ENCODE results near the gene JARID2.

JARID2 gene

DNA sequence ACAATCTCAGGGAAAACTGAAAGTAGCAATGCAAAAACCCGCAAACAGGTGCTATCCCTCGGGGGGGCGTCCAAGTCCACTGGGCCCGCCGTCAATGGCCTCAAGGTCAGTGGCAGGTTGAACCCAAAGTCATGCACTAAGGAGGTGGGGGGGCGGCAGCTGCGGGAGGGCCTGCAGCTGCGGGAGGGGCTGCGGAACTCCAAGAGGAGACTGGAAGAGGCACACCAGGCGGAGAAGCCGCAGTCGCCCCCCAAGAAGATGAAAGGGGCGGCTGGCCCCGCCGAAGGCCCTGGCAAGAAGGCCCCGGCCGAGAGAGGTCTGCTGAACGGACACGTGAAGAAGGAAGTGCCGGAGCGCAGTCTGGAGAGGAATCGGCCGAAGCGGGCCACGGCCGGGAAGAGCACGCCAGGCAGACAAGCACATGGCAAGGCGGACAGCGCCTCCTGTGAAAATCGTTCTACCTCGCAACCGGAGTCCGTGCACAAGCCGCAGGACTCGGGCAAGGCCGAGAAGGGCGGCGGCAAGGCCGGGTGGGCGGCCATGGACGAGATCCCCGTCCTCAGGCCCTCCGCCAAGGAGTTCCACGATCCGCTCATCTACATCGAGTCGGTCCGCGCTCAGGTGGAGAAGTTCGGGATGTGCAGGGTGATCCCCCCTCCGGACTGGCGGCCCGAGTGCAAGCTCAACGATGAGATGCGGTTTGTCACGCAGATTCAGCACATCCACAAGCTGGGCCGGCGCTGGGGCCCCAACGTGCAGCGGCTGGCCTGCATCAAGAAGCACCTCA is 250.7 kb downstream of the JARID2 start:
- Histone ChIP-seq H3K4me2 (ENCODE audit: low read length, poor library complexity, severe bottlenecking) (no peak overlapping the region), H2BK120ac (ENCODE audit: low read depth, low read length) (no peak overlapping the region), H3K36me3 (ENCODE audit: control insufficient read depth in 1 of 2, insufficient read depth in 2 of 2, low read depth in 1 of 2, low read length in 2 of 2) (peaks cover 52 to 53% of the 10 kb centered on the region in 2 experiments), H3K27ac (ENCODE audit: low read length, poor library complexity, severe bottlenecking) (no peak overlapping the region), H2BK15ac (ENCODE audit: low read depth, poor library complexity, severe bottlenecking) (no peak overlapping the region), H3K23ac (ENCODE audit: low read length in 2 of 2) (no peak overlapping the region), H2AK5ac (ENCODE audit: low read length, severe bottlenecking) (no peak overlapping the region), H3K9ac (ENCODE audit: low read length) (no peak overlapping the region), H2AFZ (ENCODE audit: low read depth, low read length) (no peak overlapping the region), H4K91ac (ENCODE audit: low read length) (no peak overlapping the region), H3K79me1 (replicated peaks; ENCODE audit: low read length, poor library complexity, severe bottlenecking) (peaks cover 40% of the 10 kb centered on the region), H3K4me3 (ENCODE audit: insufficient read depth in 1 of 2, low read depth in 1 of 2, low read length in 2 of 2) (no peak overlapping the region), H2BK12ac (ENCODE audit: low read length in 2 of 2) (peak overlapping the region in 1 of 2 experiments; percentile 46), H3K9me3 (ENCODE audit: control insufficient read depth, low read length) (no peaks in the 10 kb centered on the region), H4K8ac (ENCODE audit: low read length) (no peak overlapping the region), H3K27me3 (ENCODE audit: control insufficient read depth in 1 of 2, insufficient read depth in 1 of 2, low read length in 2 of 2) (no peaks in the 10 kb centered on the region), H3K18ac (ENCODE audit: low read depth in 1 of 2, low read length in 2 of 2) (no peak overlapping the region), H2BK5ac (ENCODE audit: low read depth, low read length, poor library complexity, severe bottlenecking) (no peak overlapping the region), H3K4ac (ENCODE audit: low read depth in 1 of 2, low read length in 2 of 2) (no peak overlapping the region), H3K14ac (ENCODE audit: low read length in 2 of 2) (no peak overlapping the region), H3K4me1 (ENCODE audit: control insufficient read depth, insufficient read depth, low read depth, low read length) (peaks cover 6% of the 10 kb centered on the region)
- DNase-seq: no peak
- 97% methylated on average over 60 of the region's 60 CpGs for WGBS

DNA sequence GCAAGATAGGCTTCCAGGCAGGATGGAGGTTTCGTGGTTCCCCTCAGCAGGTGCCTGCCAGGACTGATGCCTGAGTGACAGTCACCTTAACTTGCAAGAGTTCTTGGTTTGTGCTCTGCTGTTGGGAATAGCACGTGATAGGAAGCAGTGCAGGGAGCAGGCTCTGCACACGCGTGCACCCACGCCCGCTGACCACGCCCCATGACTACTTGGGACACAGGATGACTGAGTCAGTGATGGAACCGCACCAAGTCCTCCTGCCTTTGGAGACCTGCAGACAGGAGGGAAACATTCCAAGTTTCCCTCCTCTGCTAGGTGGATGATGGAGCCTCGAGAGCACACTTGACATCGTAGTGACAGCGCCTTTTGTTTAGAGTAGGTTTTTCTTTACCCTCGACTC is 252.8 kb downstream of the JARID2 start:
- Histone ChIP-seq H4K8ac (ENCODE audit: low read length) (no peak overlapping the region), H3K9ac (ENCODE audit: low read length) (no peak overlapping the region), H3K18ac (ENCODE audit: low read depth in 1 of 2, low read length in 2 of 2) (no peak overlapping the region), H3K36me3 (ENCODE audit: control insufficient read depth in 1 of 2, insufficient read depth in 2 of 2, low read depth in 1 of 2, low read length in 2 of 2) (peaks cover 63 to 73% of the 10 kb centered on the region in 2 experiments), H3K9me3 (ENCODE audit: control insufficient read depth, low read length) (no peaks in the 10 kb centered on the region), H3K4me2 (ENCODE audit: low read length, poor library complexity, severe bottlenecking) (no peak overlapping the region), H3K14ac (ENCODE audit: low read length in 2 of 2) (no peak overlapping the region), H3K23ac (ENCODE audit: low read length in 2 of 2) (no peak overlapping the region), H2AK5ac (ENCODE audit: low read length, severe bottlenecking) (no peak overlapping the region), H2BK120ac (ENCODE audit: low read depth, low read length) (no peak overlapping the region), H3K4me3 (ENCODE audit: insufficient read depth in 1 of 2, low read depth in 1 of 2, low read length in 2 of 2) (no peak overlapping the region), H3K27me3 (ENCODE audit: control insufficient read depth in 1 of 2, insufficient read depth in 1 of 2, low read length in 2 of 2) (no peaks in the 10 kb centered on the region), H2BK12ac (ENCODE audit: low read length in 2 of 2) (no peak overlapping the region), H2AFZ (ENCODE audit: low read depth, low read length) (no peak overlapping the region), H2BK15ac (ENCODE audit: low read depth, poor library complexity, severe bottlenecking) (no peak overlapping the region), H3K4me1 (ENCODE audit: control insufficient read depth, insufficient read depth, low read depth, low read length) (peaks cover 17% of the 10 kb centered on the region), H3K4ac (ENCODE audit: low read depth in 1 of 2, low read length in 2 of 2) (no peak overlapping the region), H3K79me1 (replicated peaks; ENCODE audit: low read length, poor library complexity, severe bottlenecking) (peaks cover 30% of the 10 kb centered on the region), H3K27ac (ENCODE audit: low read length, poor library complexity, severe bottlenecking) (no peak overlapping the region), H4K91ac (ENCODE audit: low read length) (no peak overlapping the region), H2BK5ac (ENCODE audit: low read depth, low read length, poor library complexity, severe bottlenecking) (no peak overlapping the region)
- no peak for DNase-seq
- WGBS: 97% methylated on average over 12 of the region's 12 CpGs

DNA sequence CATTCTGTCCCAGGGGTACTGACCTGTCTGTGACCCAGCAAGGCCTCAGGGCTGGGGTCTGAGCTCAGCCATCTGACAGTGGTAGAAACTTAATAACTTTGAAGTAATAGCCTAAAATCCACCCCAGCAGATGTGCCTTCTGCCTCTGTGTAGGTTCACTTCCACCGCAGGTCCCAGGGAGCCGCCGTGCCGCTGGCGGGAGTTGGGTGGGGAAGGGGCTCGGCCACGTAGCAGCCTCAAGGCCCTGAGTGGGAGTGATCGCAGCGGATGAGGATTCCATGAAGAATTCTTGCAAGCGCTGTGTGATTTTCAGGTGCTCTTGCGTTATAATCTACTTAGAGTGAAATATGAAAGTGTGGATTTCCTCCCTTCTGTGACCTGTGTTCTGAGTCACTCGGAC is 253.3 kb downstream of the JARID2 start:
- Histone ChIP-seq H3K9me3 (ENCODE audit: control insufficient read depth, low read length) (no peaks in the 10 kb centered on the region), H3K4me2 (ENCODE audit: low read length, poor library complexity, severe bottlenecking) (no peak overlapping the region), H3K79me1 (replicated peaks; ENCODE audit: low read length, poor library complexity, severe bottlenecking) (peaks cover 33% of the 10 kb centered on the region), H3K4me3 (ENCODE audit: insufficient read depth in 1 of 2, low read depth in 1 of 2, low read length in 2 of 2) (no peak overlapping the region), H2BK12ac (ENCODE audit: low read length in 2 of 2) (no peak overlapping the region), H2BK120ac (ENCODE audit: low read depth, low read length) (no peak overlapping the region), H2AFZ (ENCODE audit: low read depth, low read length) (no peak overlapping the region), H2BK5ac (ENCODE audit: low read depth, low read length, poor library complexity, severe bottlenecking) (no peak overlapping the region), H4K91ac (ENCODE audit: low read length) (no peak overlapping the region), H2AK5ac (ENCODE audit: low read length, severe bottlenecking) (no peak overlapping the region), H3K27me3 (ENCODE audit: control insufficient read depth in 1 of 2, insufficient read depth in 1 of 2, low read length in 2 of 2) (no peaks in the 10 kb centered on the region), H3K23ac (ENCODE audit: low read length in 2 of 2) (no peak overlapping the region), H3K36me3 (ENCODE audit: control insufficient read depth in 1 of 2, insufficient read depth in 2 of 2, low read depth in 1 of 2, low read length in 2 of 2) (peaks cover 63 to 75% of the 10 kb centered on the region in 2 experiments), H3K27ac (ENCODE audit: low read length, poor library complexity, severe bottlenecking) (no peak overlapping the region), H3K14ac (ENCODE audit: low read length in 2 of 2) (no peak overlapping the region), H3K9ac (ENCODE audit: low read length) (no peak overlapping the region), H2BK15ac (ENCODE audit: low read depth, poor library complexity, severe bottlenecking) (no peak overlapping the region), H3K18ac (ENCODE audit: low read depth in 1 of 2, low read length in 2 of 2) (no peak overlapping the region), H3K4me1 (ENCODE audit: control insufficient read depth, insufficient read depth, low read depth, low read length) (peaks cover 21% of the 10 kb centered on the region), H3K4ac (ENCODE audit: low read depth in 1 of 2, low read length in 2 of 2) (no peak overlapping the region), H4K8ac (ENCODE audit: low read length) (no peak overlapping the region)
- WGBS: 97% methylated on average over 12 of the region's 12 CpGs
- DNase-seq: no peak

DNA sequence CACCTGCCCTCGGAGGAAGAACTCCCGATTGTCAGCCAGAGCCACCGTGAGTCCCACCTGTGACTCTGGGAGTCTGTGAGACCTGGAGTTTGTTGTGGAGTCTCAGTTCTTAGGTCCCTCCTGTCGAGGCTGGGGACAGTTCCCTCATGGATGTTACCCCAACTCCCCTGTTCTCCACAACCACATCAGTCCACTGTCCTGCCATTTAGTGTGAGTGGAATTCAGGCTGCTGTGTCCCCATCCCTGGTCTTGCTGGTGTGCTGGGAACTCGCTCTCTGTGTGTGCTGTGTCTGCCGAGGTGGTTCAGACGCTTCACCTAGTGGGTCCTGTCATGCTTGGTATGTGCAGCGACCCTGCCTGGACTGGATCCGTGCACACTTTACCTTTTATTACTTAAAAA is 253.7 kb downstream of the JARID2 start:
- Histone ChIP-seq H3K4me3 (ENCODE audit: insufficient read depth in 1 of 2, low read depth in 1 of 2, low read length in 2 of 2) (no peak overlapping the region), H3K9ac (ENCODE audit: low read length) (no peak overlapping the region), H4K8ac (ENCODE audit: low read length) (peak overlapping the region; percentile 7), H3K23ac (ENCODE audit: low read length in 2 of 2) (no peak overlapping the region), H2BK15ac (ENCODE audit: low read depth, poor library complexity, severe bottlenecking) (no peak overlapping the region), H2BK120ac (ENCODE audit: low read depth, low read length) (no peak overlapping the region), H3K27me3 (ENCODE audit: control insufficient read depth in 1 of 2, insufficient read depth in 1 of 2, low read length in 2 of 2) (no peaks in the 10 kb centered on the region), H3K4ac (ENCODE audit: low read depth in 1 of 2, low read length in 2 of 2) (no peak overlapping the region), H2BK5ac (ENCODE audit: low read depth, low read length, poor library complexity, severe bottlenecking) (no peak overlapping the region), H2AFZ (ENCODE audit: low read depth, low read length) (no peak overlapping the region), H3K18ac (ENCODE audit: low read depth in 1 of 2, low read length in 2 of 2) (no peak overlapping the region), H3K36me3 (ENCODE audit: control insufficient read depth in 1 of 2, insufficient read depth in 2 of 2, low read depth in 1 of 2, low read length in 2 of 2) (peaks cover 63 to 75% of the 10 kb centered on the region in 2 experiments), H3K4me2 (ENCODE audit: low read length, poor library complexity, severe bottlenecking) (no peak overlapping the region), H2BK12ac (ENCODE audit: low read length in 2 of 2) (no peak overlapping the region), H3K79me1 (replicated peaks; ENCODE audit: low read length, poor library complexity, severe bottlenecking) (peaks cover 31% of the 10 kb centered on the region), H2AK5ac (ENCODE audit: low read length, severe bottlenecking) (no peak overlapping the region), H3K9me3 (ENCODE audit: control insufficient read depth, low read length) (no peaks in the 10 kb centered on the region), H3K27ac (ENCODE audit: low read length, poor library complexity, severe bottlenecking) (no peak overlapping the region), H3K14ac (ENCODE audit: low read length in 2 of 2) (peak overlapping the region in 1 of 2 experiments; percentile 69), H3K4me1 (ENCODE audit: control insufficient read depth, insufficient read depth, low read depth, low read length) (peaks cover 26% of the 10 kb centered on the region), H4K91ac (ENCODE audit: low read length) (no peak overlapping the region)
- no peak for DNase-seq
- 99% methylated on average over 6 of the region's 9 CpGs for WGBS

Measured in mesenchymal stem cell (in vitro differentiated cells and primary cell).